Vagina (tissue), 2 donors: ENCODE measurements around the gene SEBOX.

ENCODE experiments used
- CTCF ChIP-seq, 3 experiments: fragments of 450-650 bp in 2 of 3; fragments of 200-600 bp in 1 of 3; sonication (generic) in 1 of 3; IDR thresholded peaks; one replicate each; pipeline ENCODE4 v1.5.1; 2017 to 2019; ENCODE audit warnings: antibody characterized with exemption in 3 of 3, mild to moderate bottlenecking in 2 of 3, moderate library complexity in 2 of 3
- POLR2A ChIP-seq, 2 donors: fragments of 450-650 bp; IDR thresholded peaks; one replicate each; pipeline ENCODE4 v1.6.1; 2017; ENCODE audit warnings: antibody characterized with exemption in 2 of 2, mild to moderate bottlenecking in 2 of 2, moderate library complexity in 2 of 2
- POLR2AphosphoS5 ChIP-seq, 2 donors: sonication (generic); formaldehyde crosslinking; IDR thresholded peaks; one replicate each; pipeline ENCODE4 v1.9.0; 2017; ENCODE audit warnings: antibody characterized with exemption in 2 of 2, mild to moderate bottlenecking in 2 of 2, low read depth in 1 of 2; ENCODE audit not compliant: insufficient read depth in 1 of 2

- TF ChIP-seq POLR2A (IDR thresholded peaks at IDR 0.05) = no peak
- TF ChIP-seq CTCF (IDR thresholded peaks at IDR 0.05) = no peak
- TF ChIP-seq POLR2AphosphoS5 (IDR thresholded peaks at IDR 0.05; ENCODE audit: insufficient read depth in 1 of 2, low read depth in 1 of 2) = no peak
Measured at GRCh38 chr17:28407974-28408306, 42.9 kb upstream of the SEBOX start.
